HG03457 (cell line): ENCODE results near the gene ACAA1.
"Not testable (repeated sequence)": the region's sequence is repeated elsewhere in the genome, so short reads cannot be mapped to it uniquely, and the experiment has no call there.

Experiments
- ATAC-seq: cut with Tn5 transposase; IDR thresholded peaks from one replicate; pipeline ENCODE4 v1.9.1; 2021; ENCODE audit warnings: moderate number of reproducible peaks; ENCODE audit not compliant: unreplicated experiment

The ACAA1 gene

DNA sequence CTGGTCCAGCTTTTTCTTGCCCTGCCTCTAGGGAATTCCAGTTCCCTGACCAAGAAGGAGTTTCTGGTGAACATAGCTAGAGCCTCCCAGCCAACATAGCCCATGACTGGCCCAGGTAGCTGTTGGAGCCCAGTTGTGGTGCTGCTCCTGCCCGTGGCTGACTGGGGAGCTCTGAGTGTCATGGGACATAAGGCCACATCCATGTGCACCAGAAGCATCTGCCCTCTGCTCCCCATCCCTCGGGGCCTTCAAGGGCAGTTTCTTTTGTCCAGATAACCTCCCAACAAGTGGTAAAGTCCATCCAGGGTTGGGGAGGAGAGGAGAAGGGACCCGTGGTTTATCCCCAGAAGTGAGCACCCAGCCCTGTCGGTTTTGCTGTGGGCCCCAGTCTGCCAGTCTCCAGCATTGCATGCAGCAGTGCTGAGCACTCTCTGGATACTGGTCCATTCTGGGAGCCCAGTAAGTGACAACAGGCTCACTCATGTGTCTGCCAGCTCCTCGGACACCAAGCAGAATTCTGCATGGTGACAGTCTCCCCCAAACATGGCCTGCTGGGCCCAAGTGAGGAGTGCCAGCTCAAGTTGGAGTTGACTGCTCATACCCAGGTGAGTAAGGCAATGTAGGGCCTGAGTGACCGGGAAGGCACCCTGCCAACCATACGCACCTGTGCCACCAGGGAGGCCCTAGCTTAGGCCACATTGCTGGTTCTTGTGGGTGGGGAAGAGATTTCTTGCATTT lies 28.8 kb downstream of the ACAA1 start:
- no peak for ATAC-seq

DNA sequence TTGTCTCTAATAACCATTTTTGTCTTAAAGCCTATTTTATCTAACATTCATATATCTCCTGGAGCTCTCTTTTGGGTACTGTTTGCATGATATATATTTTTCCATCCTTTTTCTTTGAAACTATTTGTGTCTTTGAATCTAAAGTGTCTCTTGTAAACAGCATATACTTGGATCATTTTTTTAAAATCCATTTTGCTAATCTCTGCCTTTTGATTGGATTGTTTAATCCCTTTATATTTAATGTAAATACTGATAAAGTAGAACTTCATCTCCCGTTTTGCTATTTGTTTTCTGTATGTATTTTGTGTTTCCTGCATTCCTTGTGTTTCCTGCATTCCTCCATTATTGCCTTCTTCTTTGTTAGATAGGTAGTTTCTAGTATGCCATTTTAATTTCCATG lies 31.4 kb downstream of the ACAA1 start:
- ATAC-seq: no peak

- ATAC-seq: no peak
These were observed 34.5 kb downstream of the ACAA1 start for GRCh38 chr3:38102444-38102814.

- ATAC-seq: no peak
These were observed 35.0 kb downstream of the ACAA1 start for GRCh38 chr3:38101811-38102443.

GRCh38 chr3:38100498-38100897 lies 36.4 kb downstream of the ACAA1 start:
- ATAC-seq: no peak

DNA sequence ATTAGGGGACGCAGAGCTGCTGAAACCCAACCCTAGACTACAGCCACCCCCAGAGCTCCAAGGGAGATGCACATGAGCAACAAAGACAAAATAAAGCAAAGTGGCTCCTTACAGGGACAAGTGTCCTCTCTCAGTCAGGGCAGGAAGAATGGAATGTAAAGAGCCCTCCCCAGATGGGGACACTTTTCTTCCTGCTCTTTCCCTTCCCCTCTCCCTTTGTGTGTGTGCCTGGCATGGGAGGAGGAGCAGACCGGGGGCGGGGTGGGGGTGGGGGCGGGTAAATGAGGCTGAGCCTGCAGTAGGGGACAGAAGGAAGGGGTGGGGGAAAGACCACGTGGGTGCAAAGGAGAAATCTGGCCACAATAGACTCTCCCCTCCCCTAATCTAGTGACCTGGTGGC lies 37.4 kb downstream of the ACAA1 start:
- no peak for ATAC-seq

DNA sequence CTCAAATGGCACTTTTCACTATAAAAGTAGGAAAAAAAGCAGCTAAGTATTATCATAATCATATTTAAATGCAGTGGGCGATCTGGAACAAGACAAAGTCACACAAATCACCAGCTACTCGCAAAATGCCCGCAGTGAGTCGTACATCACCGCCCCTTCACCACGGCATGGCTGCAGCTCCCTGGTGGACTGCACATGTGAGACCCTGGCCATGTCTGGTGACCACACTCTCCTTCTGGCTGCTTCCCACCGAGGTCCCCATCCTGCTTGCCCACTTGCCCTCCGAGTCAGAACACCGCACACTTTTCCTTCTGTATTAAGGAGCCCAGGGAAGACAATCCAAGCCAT lies 38.6 kb downstream of the ACAA1 start:
- no peak for ATAC-seq

- ATAC-seq: no peak
These were observed 39.2 kb downstream of the ACAA1 start for GRCh38 chr3:38097446-38098375.

- no peak for ATAC-seq
These were observed 41.1 kb downstream of the ACAA1 start for GRCh38 chr3:38095669-38096483.

- ATAC-seq: no peak
These were observed 41.9 kb downstream of the ACAA1 start for GRCh38 chr3:38094999-38095398.

GRCh38 chr3:38090453-38090852 lies 46.5 kb downstream of the ACAA1 start:
- ATAC-seq: no peak

DNA sequence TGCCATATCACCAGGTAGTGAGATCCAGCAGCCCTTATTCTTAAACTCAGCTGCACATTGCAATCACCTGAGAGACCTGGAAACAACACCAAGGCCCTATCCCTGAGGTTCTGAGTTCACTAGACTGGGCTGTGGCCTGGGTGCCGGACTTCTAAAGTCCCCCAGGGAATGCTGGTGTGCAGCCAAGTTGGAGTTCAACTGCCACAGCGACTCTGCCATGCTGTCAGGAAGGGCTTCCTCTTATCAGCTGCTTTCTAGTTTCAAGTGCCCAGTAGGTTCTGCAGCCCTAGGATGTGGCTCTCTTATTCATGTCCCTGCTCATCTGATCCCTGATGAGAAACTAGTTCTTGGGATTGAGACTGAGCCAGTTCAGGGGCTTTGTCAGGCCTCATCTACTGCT lies 47.8 kb downstream of the ACAA1 start:
- no peak for ATAC-seq

- no peak for ATAC-seq
These were observed 48.5 kb downstream of the ACAA1 start for GRCh38 chr3:38088126-38089078.

DNA sequence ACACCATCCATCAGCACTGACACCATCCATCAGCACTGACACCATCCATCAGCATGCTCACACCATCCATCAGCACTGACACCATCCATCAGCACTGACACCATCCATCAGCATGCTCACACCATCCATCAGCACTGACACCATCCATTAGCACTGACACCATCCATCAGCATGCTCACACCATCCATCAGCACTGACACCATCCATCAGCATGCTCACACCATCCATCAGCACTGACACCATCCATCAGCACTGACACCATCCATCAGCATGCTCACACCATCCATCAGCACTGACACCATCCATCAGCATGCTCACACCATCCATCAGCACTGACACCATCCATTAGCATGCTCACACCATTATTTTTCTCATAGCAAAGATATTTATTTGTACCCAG lies 49.6 kb downstream of the ACAA1 start:
- ATAC-seq: not testable (repeated sequence)

- no peak for ATAC-seq
These were observed 50.4 kb downstream of the ACAA1 start for GRCh38 chr3:38086496-38086895.

DNA sequence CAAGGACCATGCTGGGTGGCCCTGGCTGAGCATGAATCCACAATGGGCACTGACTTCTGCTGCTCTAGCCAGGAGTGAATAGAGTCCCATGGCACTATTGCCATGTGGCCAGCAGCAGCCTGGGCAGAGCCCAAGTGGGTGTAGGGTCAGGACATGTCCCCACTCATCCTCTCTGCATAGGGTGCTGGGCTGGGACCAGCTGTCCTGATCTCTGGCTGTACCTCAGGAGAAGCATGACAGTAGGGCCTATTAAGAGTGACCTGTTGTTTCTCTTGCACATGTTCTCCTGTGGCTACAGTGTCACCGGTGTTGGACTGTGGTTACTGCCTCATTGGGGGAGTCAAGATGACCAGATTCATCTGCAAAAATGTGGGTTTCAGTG lies 51.0 kb downstream of the ACAA1 start:
- ATAC-seq: no peak

DNA sequence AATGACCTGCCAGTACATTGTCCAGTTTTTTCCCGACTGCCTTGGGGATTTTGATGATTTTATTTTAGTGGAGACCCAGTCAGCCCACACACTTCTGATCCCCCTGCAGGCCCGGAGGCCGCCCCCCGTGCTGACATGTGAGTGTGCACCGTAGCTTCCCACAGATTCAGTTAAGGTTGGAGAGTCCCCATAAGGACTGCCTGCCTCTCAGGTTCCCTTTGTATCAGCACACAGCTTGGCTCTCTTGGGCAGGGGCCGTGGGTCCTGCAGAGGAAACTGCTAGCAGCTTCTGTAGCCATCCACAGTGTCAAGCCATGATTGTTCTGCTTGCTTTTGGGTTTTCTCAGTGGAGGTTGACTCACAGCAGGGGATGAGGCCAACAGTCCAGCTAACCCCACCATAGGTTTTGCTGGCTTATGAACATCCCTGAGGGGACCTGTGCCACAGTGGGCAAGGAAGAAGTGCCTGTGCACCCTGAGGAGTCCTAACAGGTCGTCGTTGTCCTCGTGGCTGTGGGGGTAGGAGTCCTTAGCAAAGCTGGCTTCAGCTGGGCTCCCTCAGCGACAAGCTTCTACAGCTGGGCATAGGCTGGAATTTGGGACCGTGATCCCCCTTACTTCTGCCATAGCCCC lies 51.5 kb downstream of the ACAA1 start:
- ATAC-seq: no peak

- no peak for ATAC-seq
These were observed 52.3 kb downstream of the ACAA1 start for GRCh38 chr3:38084334-38085310.
